Measurements from ENCODE around the gene MRPL22.
"Not testable (repeated sequence)": the region's sequence is repeated elsewhere in the genome, so short reads cannot be mapped to it uniquely, and the experiment has no call there.

The MRPL22 gene

DNA sequence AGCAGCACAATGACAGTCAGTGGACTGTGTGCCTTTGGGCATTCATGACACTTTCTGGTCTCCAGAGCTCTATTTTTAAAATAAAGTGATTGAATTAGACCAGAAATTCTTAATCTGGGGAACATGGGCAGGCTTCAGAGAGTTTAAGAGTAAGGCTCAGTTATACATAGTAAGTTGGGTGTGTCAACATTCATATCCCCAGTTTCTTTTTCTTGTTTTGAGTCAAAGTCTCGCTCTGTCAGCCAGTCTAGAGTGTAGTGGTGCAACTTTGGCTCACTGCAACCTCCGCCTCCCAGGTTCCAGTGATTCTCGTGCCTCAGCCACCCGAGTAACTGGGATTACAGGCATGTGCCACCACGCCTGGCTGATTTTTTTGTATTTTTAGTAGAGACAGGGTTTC is 59.0 kb downstream of the MRPL22 start:
- DNase-seq: no peak

DNA sequence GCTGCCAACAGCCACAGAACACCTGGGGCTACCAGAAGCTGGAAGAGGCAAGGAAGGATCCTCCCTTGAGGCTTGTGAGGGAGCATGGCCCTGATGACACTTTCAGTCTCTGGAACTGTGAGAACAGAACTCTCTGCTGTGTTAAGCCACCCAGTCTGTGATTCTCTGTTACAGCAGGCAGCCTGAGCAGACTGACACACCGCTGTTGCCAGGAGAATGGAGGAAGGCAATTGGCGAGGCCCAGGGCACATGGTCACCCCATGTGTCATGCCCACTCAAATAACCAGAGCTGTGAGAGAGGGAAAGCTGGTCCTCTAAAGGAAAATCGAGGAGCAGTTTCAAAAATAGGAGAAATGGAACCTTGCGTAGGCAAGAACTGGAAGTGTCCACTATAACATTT is 60.6 kb downstream of the MRPL22 start:
- DNase-seq: no peak

DNA sequence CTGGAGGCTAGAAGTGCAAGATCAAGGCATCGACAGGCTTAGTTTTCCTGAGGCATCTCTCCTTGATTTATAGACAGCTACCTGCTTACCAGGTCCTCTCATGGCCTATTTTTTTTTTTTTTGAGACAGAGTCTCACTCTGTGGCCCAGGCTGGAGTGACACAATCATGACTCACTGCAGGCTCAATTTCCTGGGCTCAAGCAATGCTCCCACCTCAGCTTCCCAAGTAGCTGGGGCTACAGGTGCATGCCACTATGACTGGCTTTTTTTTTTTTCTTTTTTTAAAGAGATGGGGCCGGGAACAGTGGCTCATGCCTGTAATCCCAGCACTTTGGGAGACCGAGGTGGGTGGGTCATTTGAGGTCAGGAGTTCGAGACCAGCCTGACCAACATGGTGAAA is 61.8 kb downstream of the MRPL22 start:
- not testable (repeated sequence) for DNase-seq

DNA sequence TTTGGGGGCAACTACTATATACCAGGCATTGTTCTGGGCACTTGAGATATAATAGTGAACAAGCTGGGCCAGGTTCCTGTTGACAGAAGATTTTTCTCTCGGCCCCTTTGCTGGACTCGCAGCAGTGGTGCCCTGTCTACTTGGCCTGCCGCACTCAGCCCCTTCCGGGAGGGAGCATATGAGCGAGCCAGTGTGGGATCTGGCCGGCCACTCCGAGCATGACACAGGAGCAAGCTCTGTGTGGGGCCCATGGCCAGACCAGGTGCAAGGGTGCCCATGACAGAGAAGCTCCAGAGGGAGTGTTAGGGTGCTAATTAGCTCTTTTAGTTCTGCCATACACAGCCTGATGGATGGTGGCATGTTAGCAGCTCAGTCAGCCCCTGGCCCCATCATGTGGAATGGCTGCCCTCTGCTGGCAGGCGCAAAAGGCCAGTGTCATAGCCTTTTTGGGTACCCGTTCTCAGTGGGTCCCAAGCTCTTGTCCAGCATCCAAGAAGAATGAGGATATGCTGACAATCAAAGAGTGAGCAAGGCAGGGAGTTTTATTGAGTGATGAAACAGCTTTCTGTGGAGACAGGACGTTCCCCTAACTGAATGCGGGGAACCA is 63.4 kb downstream of the MRPL22 start:
- DNase-seq: no peak

DNA sequence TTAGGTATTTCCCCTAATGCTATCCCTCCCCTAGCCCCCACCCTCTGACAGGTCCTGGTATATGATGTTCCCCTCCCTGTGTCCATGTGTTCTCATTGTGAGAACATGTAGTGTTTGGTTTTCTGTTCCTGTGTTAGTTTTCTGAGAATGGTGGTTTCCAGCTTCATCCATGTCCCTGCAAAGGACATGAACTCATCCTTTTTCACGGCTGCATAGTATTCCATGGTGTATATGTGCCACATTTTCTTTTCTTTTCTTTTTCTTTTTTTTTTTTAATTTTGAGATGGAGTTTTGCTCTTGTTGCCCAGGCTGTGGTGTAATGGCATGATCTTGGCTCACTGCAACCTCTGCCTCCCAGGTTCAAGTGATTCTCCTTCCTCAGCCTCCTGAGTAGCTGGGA is 65.4 kb downstream of the MRPL22 start:
- DNase-seq: not testable (repeated sequence)

DNA sequence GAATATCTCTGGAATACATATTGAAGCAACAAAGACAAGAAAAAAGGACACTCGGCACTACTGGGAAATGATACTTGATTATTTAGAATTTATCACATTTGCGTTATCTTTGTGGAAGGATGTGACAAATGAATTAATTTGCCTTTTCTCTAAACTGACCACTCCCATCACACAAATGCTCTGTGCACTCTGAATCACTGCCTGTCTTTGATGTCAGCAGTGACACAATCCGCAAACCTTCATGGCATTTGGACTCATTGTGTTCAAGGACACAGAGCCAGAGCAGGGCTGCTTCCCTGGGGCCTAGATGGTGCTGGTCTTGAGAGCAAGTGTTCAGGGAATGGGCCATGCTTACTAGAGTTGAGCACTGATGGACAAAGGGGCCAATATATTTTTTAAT is 67.8 kb downstream of the MRPL22 start:
- DNase-seq: no peak

DNA sequence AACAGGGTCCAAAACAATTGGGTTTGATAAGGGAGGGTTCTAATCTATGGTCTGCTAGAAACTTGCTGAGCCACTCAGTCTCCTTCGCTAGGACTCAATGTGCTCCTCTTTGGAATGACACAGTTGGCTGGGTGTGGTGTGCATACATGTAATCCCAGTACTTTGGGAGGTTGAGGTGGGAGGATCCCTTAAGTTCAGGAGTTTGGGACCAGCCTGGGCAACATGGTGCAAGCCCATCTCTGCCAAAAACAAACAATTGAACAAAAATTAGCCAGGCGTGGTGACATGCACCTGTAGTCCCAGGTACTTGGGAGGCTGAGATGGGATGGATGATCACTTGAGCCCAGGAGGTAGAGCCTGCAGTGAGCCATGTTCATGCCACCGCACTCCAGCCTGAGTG is 70.0 kb downstream of the MRPL22 start:
- no peak for DNase-seq

DNA sequence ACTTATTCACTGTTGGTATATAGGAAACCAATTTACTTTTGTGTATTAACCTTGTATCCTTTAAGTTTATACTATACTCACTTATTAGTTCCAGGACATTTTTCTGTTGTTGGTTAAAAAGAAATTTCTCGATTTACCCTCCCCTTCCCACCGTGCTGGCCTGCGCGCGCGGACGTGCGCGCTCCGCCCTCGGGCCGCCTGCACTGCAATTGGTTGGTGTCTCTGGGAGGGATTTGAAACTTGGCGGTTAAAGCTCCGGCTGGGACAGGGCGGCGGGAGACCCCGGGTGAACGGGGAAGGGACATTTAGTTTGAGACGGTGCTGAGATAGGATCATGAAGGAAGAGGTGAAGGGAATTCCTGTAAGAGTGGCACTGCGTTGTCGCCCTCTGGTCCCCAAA is 72.7 kb downstream of the MRPL22 start, which contains the start of gene KIF4B:
KIF4B (plus strand) TSS at position 230 of the 400 bp plus-strand sequence; CDS start at position 335, 105 bp downstream.
- DNase-seq: no peak

DNA sequence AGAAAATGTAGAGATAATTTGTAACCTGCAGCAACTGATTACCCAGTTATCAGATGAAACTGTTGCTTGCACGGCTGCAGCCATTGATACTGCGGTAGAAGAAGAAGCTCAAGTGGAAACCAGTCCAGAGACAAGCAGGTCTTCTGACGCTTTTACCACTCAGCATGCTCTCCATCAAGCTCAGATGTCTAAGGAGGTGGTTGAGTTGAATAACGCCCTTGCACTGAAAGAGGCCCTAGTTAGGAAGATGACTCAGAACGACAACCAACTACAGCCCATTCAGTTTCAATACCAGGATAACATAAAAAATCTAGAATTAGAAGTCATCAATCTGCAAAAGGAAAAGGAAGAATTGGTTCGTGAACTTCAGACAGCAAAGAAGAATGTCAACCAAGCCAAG is 74.4 kb downstream of the MRPL22 start:
- DNase-seq: no peak

DNA sequence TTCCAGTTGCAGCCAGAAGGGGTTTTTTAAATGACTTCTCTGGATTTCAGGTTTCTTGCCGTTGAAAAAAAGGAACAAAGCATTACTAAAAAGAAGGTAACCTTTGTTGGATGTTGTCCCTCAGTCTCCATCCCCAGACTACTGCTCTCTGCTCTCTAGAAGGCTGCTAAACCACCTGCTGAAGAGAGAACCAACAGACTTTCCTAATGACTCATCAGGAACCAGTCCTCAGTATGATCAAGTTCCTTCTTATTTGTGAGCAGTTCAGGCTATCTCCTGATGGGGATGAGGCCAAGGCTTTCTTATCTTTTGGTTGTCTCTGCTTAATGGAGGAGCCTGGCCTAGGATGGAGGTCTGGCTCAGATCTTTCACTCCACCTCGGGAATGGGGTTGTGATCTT is 76.7 kb downstream of the MRPL22 start:
- no peak for DNase-seq
